GM10266 (cell line): ENCODE results near the gene AKT3.

Experiments used
- DNase-seq: peaks from one replicate; pipeline ENCODE4 v3.0.0; 2012; ENCODE audit errors: extremely low spot score
- TF ChIP-seq, protein P1 (sequence below): IDR thresholded peaks from 2 replicates; pipeline ENCODE4 v1.5.1; 2012; ENCODE audit warnings: mild to moderate bottlenecking, low read depth; ENCODE audit not compliant: control insufficient read depth, insufficient read depth; ENCODE audit errors: missing control alignments

Gene AKT3

DNA sequence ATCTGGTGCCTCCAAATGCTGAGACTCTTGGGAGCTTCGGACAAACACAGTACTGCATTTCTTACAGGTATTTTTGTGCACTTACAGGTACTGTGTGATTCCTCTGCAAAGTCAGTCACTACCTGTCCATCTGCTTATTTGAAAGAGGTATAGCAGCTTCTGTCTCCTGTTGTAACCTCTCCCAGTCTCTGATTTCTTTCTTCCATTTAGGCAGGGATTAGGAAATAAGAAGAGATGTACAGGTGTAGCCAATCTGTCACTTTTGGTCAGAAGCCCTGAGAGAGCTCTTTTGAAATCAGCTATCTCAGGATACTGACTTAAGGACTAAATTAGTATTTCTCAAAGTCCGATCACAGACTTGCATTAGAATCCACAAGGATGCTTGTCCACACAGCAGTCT is 54.0 kb downstream of the AKT3 start:
- DNase-seq = no peak
- TF ChIP-seq, protein P1, sequence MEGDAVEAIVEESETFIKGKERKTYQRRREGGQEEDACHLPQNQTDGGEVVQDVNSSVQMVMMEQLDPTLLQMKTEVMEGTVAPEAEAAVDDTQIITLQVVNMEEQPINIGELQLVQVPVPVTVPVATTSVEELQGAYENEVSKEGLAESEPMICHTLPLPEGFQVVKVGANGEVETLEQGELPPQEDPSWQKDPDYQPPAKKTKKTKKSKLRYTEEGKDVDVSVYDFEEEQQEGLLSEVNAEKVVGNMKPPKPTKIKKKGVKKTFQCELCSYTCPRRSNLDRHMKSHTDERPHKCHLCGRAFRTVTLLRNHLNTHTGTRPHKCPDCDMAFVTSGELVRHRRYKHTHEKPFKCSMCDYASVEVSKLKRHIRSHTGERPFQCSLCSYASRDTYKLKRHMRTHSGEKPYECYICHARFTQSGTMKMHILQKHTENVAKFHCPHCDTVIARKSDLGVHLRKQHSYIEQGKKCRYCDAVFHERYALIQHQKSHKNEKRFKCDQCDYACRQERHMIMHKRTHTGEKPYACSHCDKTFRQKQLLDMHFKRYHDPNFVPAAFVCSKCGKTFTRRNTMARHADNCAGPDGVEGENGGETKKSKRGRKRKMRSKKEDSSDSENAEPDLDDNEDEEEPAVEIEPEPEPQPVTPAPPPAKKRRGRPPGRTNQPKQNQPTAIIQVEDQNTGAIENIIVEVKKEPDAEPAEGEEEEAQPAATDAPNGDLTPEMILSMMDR = no peak

DNA sequence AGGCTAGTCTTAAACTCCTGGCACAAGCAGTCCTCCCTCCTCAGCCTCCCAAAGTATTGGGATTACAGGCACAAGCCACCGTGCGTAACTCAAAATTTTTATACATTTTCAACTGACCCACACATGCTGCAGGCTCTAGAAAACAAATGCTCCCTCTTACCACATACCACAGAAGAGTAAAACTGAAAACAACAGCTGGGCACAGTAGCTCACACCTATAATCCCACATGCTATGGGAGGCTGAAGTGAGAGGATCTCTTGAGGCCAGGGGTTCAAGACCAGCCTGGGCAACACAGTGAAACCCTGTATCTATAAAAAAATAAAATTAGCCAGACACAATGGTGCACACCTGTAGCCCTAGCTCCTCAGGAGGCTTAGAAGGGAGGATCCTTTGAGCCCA is 56.7 kb downstream of the AKT3 start:
- TF ChIP-seq, protein P1 = no peak

DNA sequence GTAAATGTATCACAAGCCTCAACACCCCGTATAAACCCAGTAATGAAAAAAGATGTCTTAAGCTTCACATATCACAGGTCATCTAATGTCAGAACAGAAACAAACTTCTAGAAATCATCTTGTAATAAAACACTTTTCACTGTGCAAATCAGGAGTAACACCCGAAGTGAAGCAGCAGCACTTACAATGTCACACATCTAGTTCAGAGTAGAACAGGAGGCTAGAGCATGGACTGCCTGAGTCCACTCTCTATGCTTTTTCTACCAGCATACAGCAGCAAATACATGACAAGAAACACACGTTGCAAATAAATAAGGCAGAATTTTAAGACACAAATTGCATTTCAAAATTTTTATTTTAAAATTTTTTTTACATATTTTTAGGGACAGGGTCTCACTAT is 57.2 kb downstream of the AKT3 start:
- DNase-seq = no peak
- TF ChIP-seq, protein P1 = no peak

More for the DNA sequence above, 56.7 kb downstream of the AKT3 start:
- DNase-seq = no peak

DNA sequence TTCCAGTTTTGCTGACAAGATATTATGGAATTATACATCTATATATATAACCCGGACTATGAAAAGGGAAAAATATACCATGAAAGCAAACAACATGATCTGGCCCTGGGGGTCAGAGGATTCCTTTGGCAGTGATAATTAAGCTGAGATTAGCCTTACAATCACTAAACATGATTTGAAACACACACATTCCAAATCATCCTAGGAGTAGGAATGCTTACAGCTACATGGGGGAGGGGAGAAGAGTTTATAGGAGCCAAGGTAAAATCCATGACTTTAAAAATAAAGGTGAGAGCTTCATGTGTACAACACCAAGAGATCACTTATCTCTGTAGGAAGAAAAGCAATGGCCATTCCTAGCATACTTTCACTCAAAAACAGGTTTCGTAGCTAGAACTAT is 57.6 kb downstream of the AKT3 start:
- TF ChIP-seq, protein P1 = no peak
- DNase-seq = no peak

DNA sequence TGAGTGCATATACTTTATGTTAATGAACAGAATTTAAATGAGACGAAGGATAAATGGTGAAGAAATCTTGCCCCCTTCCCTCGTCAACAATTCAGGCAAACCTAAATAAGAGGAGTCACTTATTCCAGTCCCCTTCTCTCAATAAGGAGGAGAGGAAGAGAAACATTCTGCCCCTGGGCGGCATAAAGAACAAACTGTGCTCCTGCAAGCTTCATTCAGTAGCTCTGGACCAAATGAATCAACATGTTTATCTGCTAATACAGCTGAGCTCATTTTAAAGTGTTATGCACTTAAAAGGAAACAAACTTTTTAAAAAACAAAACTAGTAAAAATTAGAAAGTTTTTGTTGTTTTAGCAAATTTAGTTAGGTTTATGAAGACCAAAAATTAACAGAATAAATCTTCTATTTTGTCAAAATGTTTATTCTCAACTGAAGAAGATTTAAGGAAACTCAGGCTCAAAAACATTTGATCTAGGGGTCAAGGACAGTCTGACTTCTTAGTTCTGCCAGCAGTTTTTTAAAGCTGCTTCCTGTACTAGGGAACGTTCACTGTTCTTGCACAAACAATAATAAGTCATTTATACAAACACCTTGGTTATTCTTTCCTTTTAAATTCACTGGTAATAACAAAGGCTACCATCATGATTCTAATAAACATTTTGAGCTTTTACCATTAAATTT is 58.3 kb downstream of the AKT3 start:
- DNase-seq = no peak
- TF ChIP-seq, protein P1 = no peak

DNA sequence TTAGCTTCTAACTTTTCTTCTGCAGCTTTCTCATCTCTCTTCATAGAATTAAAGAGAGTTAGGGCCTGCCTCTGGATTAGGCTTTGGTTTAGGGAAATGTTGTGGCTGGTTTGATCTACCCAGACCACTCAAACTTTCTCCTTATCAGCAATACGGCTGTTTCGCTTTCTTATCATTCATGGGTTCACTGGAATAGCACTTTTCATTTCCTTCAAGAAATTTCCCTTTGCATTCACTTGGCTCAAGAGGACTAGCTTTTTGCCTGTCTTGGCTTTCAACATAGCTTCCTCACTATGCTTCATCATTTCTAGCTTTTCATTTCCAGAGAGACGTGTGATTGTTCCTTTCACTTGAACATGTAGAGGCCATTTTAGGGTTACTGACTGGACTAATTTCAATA is 59.6 kb downstream of the AKT3 start:
- TF ChIP-seq, protein P1 = no peak

DNA sequence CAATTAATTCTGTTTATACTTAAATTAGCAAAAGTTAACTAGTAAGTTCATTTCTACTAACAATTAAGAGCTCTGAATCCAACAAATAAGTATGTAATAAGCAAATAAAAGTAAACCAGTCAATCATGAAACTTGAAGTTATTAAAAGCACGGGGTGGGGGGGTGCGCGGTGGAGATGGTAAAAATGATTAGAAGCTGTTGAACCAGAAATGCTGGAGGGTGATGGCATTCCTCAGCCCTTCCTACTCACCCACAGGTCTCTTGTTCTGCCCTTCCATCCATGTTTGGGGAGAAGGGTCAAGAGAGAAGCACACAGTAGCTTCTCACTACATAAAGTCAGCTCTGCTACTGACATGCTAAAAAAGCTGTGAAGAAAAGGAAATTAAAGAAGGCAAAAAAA is 63.5 kb downstream of the AKT3 start:
- TF ChIP-seq, protein P1 = no peak
- no peak for DNase-seq

More for the DNA sequence above, 59.6 kb downstream of the AKT3 start:
- no peak for DNase-seq
